Neural cell (in vitro differentiated cells): Measurements from ENCODE around the gene SERPINI1.

Source experiments
- CTCF ChIP-seq: fragments of 450-650 bp; IDR thresholded peaks from 2 replicates; pipeline ENCODE4 v1.5.1; 2014; ENCODE audit warnings: antibody characterized with exemption, mild to moderate bottlenecking, moderate library complexity; ENCODE audit not compliant: poor library complexity, severe bottlenecking
- EP300 ChIP-seq: fragments of 450-650 bp; conservative IDR thresholded peaks from 2 replicates; pipeline ENCODE4 v1.6.1; 2014; ENCODE audit warnings: antibody characterized with exemption, mild to moderate bottlenecking, moderate library complexity; ENCODE audit not compliant: poor library complexity, severe bottlenecking
- EZH2 ChIP-seq: fragments of 200-600, 300-800 bp; shearing (Covaris generic), sonication (generic); IDR thresholded peaks from 2 replicates; pipeline ENCODE4 v1.6.1; 2014; ENCODE audit warnings: antibody characterized with exemption, low read length, borderline replicate concordance, mild to moderate bottlenecking; ENCODE audit not compliant: insufficient read depth, poor library complexity, severe bottlenecking
- MXI1 ChIP-seq: fragments of 450-650 bp; conservative IDR thresholded peaks from 2 replicates; pipeline ENCODE4 v1.6.1; 2014; ENCODE audit warnings: antibody characterized with exemption, mild to moderate bottlenecking; ENCODE audit not compliant: poor library complexity, severe bottlenecking
- POLR2AphosphoS5 ChIP-seq: IDR thresholded peaks from 2 replicates; pipeline ENCODE4 v1.6.1; 2012
- RAD21 ChIP-seq: fragments of 450-650 bp; conservative IDR thresholded peaks from 2 replicates; pipeline ENCODE4 v1.6.1; 2014; ENCODE audit warnings: antibody characterized with exemption, mild to moderate bottlenecking, moderate library complexity
- SMC3 ChIP-seq: fragments of 450-650 bp; conservative IDR thresholded peaks from 2 replicates; pipeline ENCODE4 v1.6.1; 2014; ENCODE audit warnings: antibody characterized with exemption, mild to moderate bottlenecking, moderate library complexity; ENCODE audit not compliant: poor library complexity
- TAF1 ChIP-seq: IDR thresholded peaks from 2 replicates; pipeline ENCODE4 v1.6.1; 2012; ENCODE audit warnings: low read depth
- TF ChIP-seq, protein P1 (sequence below): IDR thresholded peaks from 2 replicates; pipeline ENCODE4 v1.6.1; 2012; ENCODE audit warnings: borderline replicate concordance

DNA sequence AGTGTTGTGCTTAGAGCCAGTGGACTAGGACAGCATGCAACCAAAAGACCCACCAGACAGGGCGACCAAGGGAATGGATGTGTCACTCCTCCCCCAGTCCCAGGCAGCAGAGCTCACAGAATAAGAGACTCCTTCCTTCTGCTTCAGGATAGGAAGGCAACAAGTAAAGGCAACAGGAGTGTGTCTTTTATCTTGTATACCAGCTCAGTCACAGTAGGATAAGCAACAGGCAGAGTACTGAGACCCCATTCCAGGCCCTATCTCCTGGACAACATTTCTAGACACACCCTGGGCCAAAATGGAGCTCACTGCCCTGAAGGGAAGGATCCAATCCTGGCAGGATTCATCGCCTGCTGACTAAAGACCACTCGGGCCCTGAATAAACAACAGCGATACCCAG lies 25.8 kb upstream of the SERPINI1 start:
- TF ChIP-seq CTCF = no peak
- TF ChIP-seq EZH2 = no peak
- no peak for TF ChIP-seq POLR2AphosphoS5
- no peak for TF ChIP-seq RAD21
- TF ChIP-seq, protein P1, sequence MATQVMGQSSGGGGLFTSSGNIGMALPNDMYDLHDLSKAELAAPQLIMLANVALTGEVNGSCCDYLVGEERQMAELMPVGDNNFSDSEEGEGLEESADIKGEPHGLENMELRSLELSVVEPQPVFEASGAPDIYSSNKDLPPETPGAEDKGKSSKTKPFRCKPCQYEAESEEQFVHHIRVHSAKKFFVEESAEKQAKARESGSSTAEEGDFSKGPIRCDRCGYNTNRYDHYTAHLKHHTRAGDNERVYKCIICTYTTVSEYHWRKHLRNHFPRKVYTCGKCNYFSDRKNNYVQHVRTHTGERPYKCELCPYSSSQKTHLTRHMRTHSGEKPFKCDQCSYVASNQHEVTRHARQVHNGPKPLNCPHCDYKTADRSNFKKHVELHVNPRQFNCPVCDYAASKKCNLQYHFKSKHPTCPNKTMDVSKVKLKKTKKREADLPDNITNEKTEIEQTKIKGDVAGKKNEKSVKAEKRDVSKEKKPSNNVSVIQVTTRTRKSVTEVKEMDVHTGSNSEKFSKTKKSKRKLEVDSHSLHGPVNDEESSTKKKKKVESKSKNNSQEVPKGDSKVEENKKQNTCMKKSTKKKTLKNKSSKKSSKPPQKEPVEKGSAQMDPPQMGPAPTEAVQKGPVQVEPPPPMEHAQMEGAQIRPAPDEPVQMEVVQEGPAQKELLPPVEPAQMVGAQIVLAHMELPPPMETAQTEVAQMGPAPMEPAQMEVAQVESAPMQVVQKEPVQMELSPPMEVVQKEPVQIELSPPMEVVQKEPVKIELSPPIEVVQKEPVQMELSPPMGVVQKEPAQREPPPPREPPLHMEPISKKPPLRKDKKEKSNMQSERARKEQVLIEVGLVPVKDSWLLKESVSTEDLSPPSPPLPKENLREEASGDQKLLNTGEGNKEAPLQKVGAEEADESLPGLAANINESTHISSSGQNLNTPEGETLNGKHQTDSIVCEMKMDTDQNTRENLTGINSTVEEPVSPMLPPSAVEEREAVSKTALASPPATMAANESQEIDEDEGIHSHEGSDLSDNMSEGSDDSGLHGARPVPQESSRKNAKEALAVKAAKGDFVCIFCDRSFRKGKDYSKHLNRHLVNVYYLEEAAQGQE = no peak
- TF ChIP-seq TAF1 = no peak
- TF ChIP-seq EP300 = no peak
- TF ChIP-seq MXI1 = no peak
- TF ChIP-seq SMC3 = no peak
